ENCODE results near the gene FMNL2. TPM values are rescaled to one million over a fixed set of nuclear protein-coding genes. Genes with fewer than 3 reads are reported as not detected.

Gene FMNL2
- total RNA-seq, 5 donors from 2014 or later (not counting 1 experiment from before 2014, with no cell fraction given), result 0.63 to 0.96 (median 0.75) TPM

- Histone ChIP-seq H3K4me1 (ENCODE audit: control insufficient read depth in 1 of 2, extremely low read depth in 1 of 2, insufficient read depth in 2 of 2, low read length in 2 of 2) (no peaks in the 10 kb centered on the region), H3K27me3 (replicated peaks in 1 of 2; ENCODE audit: control insufficient read depth in 2 of 2, extremely low read depth in 1 of 2, insufficient read depth in 2 of 2, low read length in 1 of 2) (no peaks in the 10 kb centered on the region), H3K36me3 (ENCODE audit: control insufficient read depth in 2 of 2, extremely low read depth in 1 of 2, insufficient read depth in 1 of 2, low read length in 1 of 2) (no peaks in the 10 kb centered on the region), H3K9me3 (no peaks in the 10 kb centered on the region), H3K27ac (ENCODE audit: low read length) (no peak overlapping the region), H3K4me3 (ENCODE audit: control insufficient read depth in 1 of 2, extremely low read depth in 1 of 2, low read length in 1 of 2) (no peak overlapping the region)
- ATAC-seq (replicated peaks in 1 of 4), result no peak
- WGBS (ENCODE audit: insufficient coverage), result no CpG with 5 or more reads among the region's 2 CpGs
- Mint-ChIP-seq H3K36me3 (no peaks in the 10 kb centered on the region), H3K27ac (no peak overlapping the region), H3K27me3 (peaks cover 0 to 4% of the 10 kb centered on the region in 2 donors), H3K4me1 (no peaks in the 10 kb centered on the region), H3K4me3 (no peak overlapping the region), H3K9me3 (no peaks in the 10 kb centered on the region)
- CTCF ChIA-PET, result no interaction called here
- POLR2A ChIA-PET, result no interaction called here
- no peak for DNase-seq
These were observed 98.8 kb downstream of the FMNL2 start for GRCh38 chr2:152433791-152434190.

- ATAC-seq (replicated peaks in 1 of 4) (no peak), DNase-seq (no peak)
- Histone ChIP-seq H3K4me1 (ENCODE audit: control insufficient read depth in 1 of 2, extremely low read depth in 1 of 2, insufficient read depth in 2 of 2, low read length in 2 of 2) (no peaks in the 10 kb centered on the region), H3K9me3 (no peaks in the 10 kb centered on the region), H3K36me3 (ENCODE audit: control insufficient read depth in 2 of 2, extremely low read depth in 1 of 2, insufficient read depth in 1 of 2, low read length in 1 of 2) (no peaks in the 10 kb centered on the region), H3K27ac (ENCODE audit: low read length) (no peak overlapping the region), H3K4me3 (ENCODE audit: control insufficient read depth in 1 of 2, extremely low read depth in 1 of 2, low read length in 1 of 2) (no peak overlapping the region), H3K27me3 (replicated peaks in 1 of 2; ENCODE audit: control insufficient read depth in 2 of 2, extremely low read depth in 1 of 2, insufficient read depth in 2 of 2, low read length in 1 of 2) (no peaks in the 10 kb centered on the region)
- Mint-ChIP-seq H3K4me1 (no peaks in the 10 kb centered on the region), H3K4me3 (no peak overlapping the region), H3K9me3 (no peaks in the 10 kb centered on the region), H3K27ac (no peak overlapping the region), H3K36me3 (no peaks in the 10 kb centered on the region), H3K27me3 (peaks cover 0 to 4% of the 10 kb centered on the region in 2 donors)
- ChIA-PET CTCF (no interaction called here), POLR2A (no interaction called here)
- WGBS (ENCODE audit: insufficient coverage), result 88% methylated on average over 1 of the region's 1 CpG
These were observed 99.6 kb downstream of the FMNL2 start for GRCh38 chr2:152434395-152435182.

GRCh38 chr2:152436148-152436547, 101.2 kb downstream of the FMNL2 start:
- no peaks in the 10 kb centered on the region for H3K4me1 Mint-ChIP-seq
- ChIA-PET POLR2A (no interaction called here), CTCF (no interaction called here)
- no peak overlapping the region for H3K4me3 ChIP-seq (ENCODE audit: control insufficient read depth in 1 of 2, extremely low read depth in 1 of 2, low read length in 1 of 2)
- no peak overlapping the region for H3K4me3 Mint-ChIP-seq
- DNase-seq, result no peak
- H3K9me3 Mint-ChIP-seq, result no peaks in the 10 kb centered on the region
- no peaks in the 10 kb centered on the region for H3K9me3 ChIP-seq
- no peaks in the 10 kb centered on the region for H3K36me3 ChIP-seq (ENCODE audit: control insufficient read depth in 2 of 2, extremely low read depth in 1 of 2, insufficient read depth in 1 of 2, low read length in 1 of 2)
- no peaks in the 10 kb centered on the region for H3K4me1 ChIP-seq (ENCODE audit: control insufficient read depth in 1 of 2, extremely low read depth in 1 of 2, insufficient read depth in 2 of 2, low read length in 2 of 2)
- no peaks in the 10 kb centered on the region for H3K27me3 ChIP-seq (replicated peaks in 1 of 2; ENCODE audit: control insufficient read depth in 2 of 2, extremely low read depth in 1 of 2, insufficient read depth in 2 of 2, low read length in 1 of 2)
- WGBS (ENCODE audit: insufficient coverage), result no CpG with 5 or more reads among the region's 1 CpG
- peaks cover 0 to 4% of the 10 kb centered on the region in 2 donors for H3K27me3 Mint-ChIP-seq
- H3K27ac ChIP-seq (ENCODE audit: low read length), result no peak overlapping the region
- no peak for ATAC-seq (replicated peaks in 1 of 4)
- no peaks in the 10 kb centered on the region for H3K36me3 Mint-ChIP-seq
- H3K27ac Mint-ChIP-seq, result no peak overlapping the region

- 100% methylated on average over 1 of the region's 5 CpGs for WGBS (ENCODE audit: insufficient coverage)
- Mint-ChIP-seq H3K27me3 (peaks cover 4 to 11% of the 10 kb centered on the region in 2 donors), H3K4me3 (no peak overlapping the region), H3K4me1 (no peaks in the 10 kb centered on the region), H3K27ac (no peak overlapping the region), H3K9me3 (no peaks in the 10 kb centered on the region), H3K36me3 (no peaks in the 10 kb centered on the region)
- no peaks in the 10 kb centered on the region for H3K27me3 ChIP-seq (replicated peaks in 1 of 2; ENCODE audit: control insufficient read depth in 2 of 2, extremely low read depth in 1 of 2, insufficient read depth in 2 of 2, low read length in 1 of 2)
- POLR2A ChIA-PET, result no interaction called here
- H3K27ac ChIP-seq (ENCODE audit: low read length), result no peak overlapping the region
- CTCF ChIA-PET, result no interaction called here
- H3K4me1 ChIP-seq (ENCODE audit: control insufficient read depth in 1 of 2, extremely low read depth in 1 of 2, insufficient read depth in 2 of 2, low read length in 2 of 2), result no peaks in the 10 kb centered on the region
- no peaks in the 10 kb centered on the region for H3K36me3 ChIP-seq (ENCODE audit: control insufficient read depth in 2 of 2, extremely low read depth in 1 of 2, insufficient read depth in 1 of 2, low read length in 1 of 2)
- ATAC-seq (replicated peaks in 1 of 4) (no peak), DNase-seq (no peak)
- H3K9me3 ChIP-seq, result no peaks in the 10 kb centered on the region
- no peak overlapping the region for H3K4me3 ChIP-seq (ENCODE audit: control insufficient read depth in 1 of 2, extremely low read depth in 1 of 2, low read length in 1 of 2)
These were observed 102.5 kb downstream of the FMNL2 start for GRCh38 chr2:152437276-152438108.

GRCh38 chr2:152440049-152440448, 105.1 kb downstream of the FMNL2 start:
- Histone ChIP-seq H3K27me3 (replicated peaks in 1 of 2; ENCODE audit: control insufficient read depth in 2 of 2, extremely low read depth in 1 of 2, insufficient read depth in 2 of 2, low read length in 1 of 2) (peaks cover 0 to 3% of the 10 kb centered on the region in 2 experiments), H3K27ac (ENCODE audit: low read length) (no peak overlapping the region), H3K4me1 (ENCODE audit: control insufficient read depth in 1 of 2, extremely low read depth in 1 of 2, insufficient read depth in 2 of 2, low read length in 2 of 2) (no peaks in the 10 kb centered on the region), H3K9me3 (no peaks in the 10 kb centered on the region), H3K4me3 (ENCODE audit: control insufficient read depth in 1 of 2, extremely low read depth in 1 of 2, low read length in 1 of 2) (no peak overlapping the region), H3K36me3 (ENCODE audit: control insufficient read depth in 2 of 2, extremely low read depth in 1 of 2, insufficient read depth in 1 of 2, low read length in 1 of 2) (no peaks in the 10 kb centered on the region)
- ChIA-PET POLR2A (no interaction called here), CTCF (no interaction called here)
- H3K27ac Mint-ChIP-seq, result no peak overlapping the region
- 50% methylated on average over 1 of the region's 4 CpGs for WGBS (ENCODE audit: insufficient coverage)
- no peak overlapping the region for H3K4me3 Mint-ChIP-seq
- H3K27me3 Mint-ChIP-seq, result peaks cover 17 to 20% of the 10 kb centered on the region in 2 donors
- no peak for ATAC-seq (replicated peaks in 1 of 4)
- no peaks in the 10 kb centered on the region for H3K4me1 Mint-ChIP-seq
- peaks cover 0 to 5% (median 0%) of the 10 kb centered on the region in 3 donors for H3K9me3 Mint-ChIP-seq
- DNase-seq, result no peak
- no peaks in the 10 kb centered on the region for H3K36me3 Mint-ChIP-seq

GRCh38 chr2:152440460-152440859, 105.5 kb downstream of the FMNL2 start:
- Mint-ChIP-seq H3K4me3 (no peak overlapping the region), H3K27ac (no peak overlapping the region), H3K27me3 (peaks cover 17 to 20% of the 10 kb centered on the region in 2 donors), H3K4me1 (no peaks in the 10 kb centered on the region), H3K9me3 (peaks cover 0 to 5% (median 0%) of the 10 kb centered on the region in 3 donors), H3K36me3 (no peaks in the 10 kb centered on the region)
- POLR2A ChIA-PET, result no interaction called here
- Histone ChIP-seq H3K4me3 (ENCODE audit: control insufficient read depth in 1 of 2, extremely low read depth in 1 of 2, low read length in 1 of 2) (no peak overlapping the region), H3K27ac (ENCODE audit: low read length) (no peak overlapping the region), H3K36me3 (ENCODE audit: control insufficient read depth in 2 of 2, extremely low read depth in 1 of 2, insufficient read depth in 1 of 2, low read length in 1 of 2) (no peaks in the 10 kb centered on the region), H3K9me3 (no peaks in the 10 kb centered on the region), H3K27me3 (replicated peaks in 1 of 2; ENCODE audit: control insufficient read depth in 2 of 2, extremely low read depth in 1 of 2, insufficient read depth in 2 of 2, low read length in 1 of 2) (peaks cover 0 to 3% of the 10 kb centered on the region in 2 experiments), H3K4me1 (ENCODE audit: control insufficient read depth in 1 of 2, extremely low read depth in 1 of 2, insufficient read depth in 2 of 2, low read length in 2 of 2) (no peaks in the 10 kb centered on the region)
- ATAC-seq (replicated peaks in 1 of 4) (no peak), DNase-seq (no peak)
- CTCF ChIA-PET, result interaction anchor here in 1 of 2 donors (0.6 kb wide), 1 partner anchor 693 kb away, joined by 7 read pairs; no protein-coding TSS in a partner anchor
- 80% methylated on average over 1 of the region's 3 CpGs for WGBS (ENCODE audit: insufficient coverage)
